Measurements from ENCODE around the gene PLXDC2.
"Not testable (repeated sequence)": the region's sequence is repeated elsewhere in the genome, so short reads cannot be mapped to it uniquely, and the experiment has no call there.

The PLXDC2 gene

DNA sequence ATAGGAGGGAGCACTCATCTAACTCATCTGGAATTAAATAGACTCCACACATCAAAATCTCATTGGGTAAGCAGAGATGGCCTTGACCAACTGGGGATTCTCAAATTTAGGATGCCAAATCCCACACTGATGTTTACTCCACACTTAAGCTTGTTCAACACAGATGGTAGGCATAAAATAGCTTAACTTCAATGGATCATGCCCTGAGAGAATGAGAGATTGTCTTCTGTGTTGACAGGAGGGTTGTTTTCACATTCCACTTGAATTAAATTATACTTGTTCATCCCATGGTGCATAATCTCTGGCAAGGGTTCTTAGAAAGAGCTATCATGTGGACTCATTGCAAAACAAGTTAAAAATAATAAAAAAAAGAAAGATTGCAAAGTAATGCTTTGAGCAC is 391.4 kb downstream of the PLXDC2 start:
- no peaks in the 10 kb centered on the region for H3K27me3 ChIP-seq (replicated peaks)
- H3K36me3 ChIP-seq (replicated peaks) = no peaks in the 10 kb centered on the region
- no peak for DNase-seq
- H3K4me3 ChIP-seq (ENCODE audit: low read depth, low read length) = no peak overlapping the region
- no peak overlapping the region for H3K27ac ChIP-seq
- TF ChIP-seq, protein P1, sequence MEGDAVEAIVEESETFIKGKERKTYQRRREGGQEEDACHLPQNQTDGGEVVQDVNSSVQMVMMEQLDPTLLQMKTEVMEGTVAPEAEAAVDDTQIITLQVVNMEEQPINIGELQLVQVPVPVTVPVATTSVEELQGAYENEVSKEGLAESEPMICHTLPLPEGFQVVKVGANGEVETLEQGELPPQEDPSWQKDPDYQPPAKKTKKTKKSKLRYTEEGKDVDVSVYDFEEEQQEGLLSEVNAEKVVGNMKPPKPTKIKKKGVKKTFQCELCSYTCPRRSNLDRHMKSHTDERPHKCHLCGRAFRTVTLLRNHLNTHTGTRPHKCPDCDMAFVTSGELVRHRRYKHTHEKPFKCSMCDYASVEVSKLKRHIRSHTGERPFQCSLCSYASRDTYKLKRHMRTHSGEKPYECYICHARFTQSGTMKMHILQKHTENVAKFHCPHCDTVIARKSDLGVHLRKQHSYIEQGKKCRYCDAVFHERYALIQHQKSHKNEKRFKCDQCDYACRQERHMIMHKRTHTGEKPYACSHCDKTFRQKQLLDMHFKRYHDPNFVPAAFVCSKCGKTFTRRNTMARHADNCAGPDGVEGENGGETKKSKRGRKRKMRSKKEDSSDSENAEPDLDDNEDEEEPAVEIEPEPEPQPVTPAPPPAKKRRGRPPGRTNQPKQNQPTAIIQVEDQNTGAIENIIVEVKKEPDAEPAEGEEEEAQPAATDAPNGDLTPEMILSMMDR (IDR thresholded peaks at IDR 0.05; ENCODE audit: low read depth, low read length, missing control alignments) = no peak
- in situ Hi-C loops (cut with HindIII; ENCODE audit: low pct_ligation_motif_present, low sequenced_read_pairs) = no loop called here

DNA sequence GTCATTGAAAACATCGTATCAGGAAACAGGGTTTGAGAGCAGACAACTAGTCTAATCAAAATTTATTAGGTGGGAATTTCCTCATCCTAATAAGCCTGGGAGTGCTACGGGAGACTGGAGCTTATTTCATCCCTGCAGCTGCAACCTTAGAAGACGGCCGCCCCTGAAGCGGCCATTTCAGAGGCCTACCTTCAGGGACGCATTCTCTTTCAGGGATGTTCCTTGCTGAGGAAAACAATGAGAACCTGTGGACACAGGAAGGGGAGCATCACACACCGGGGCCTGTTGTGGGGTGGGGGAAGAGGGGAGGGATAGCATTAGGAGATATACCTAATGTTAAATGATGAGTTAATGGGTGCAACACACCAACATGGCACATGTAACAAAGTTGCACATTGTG is 392.9 kb downstream of the PLXDC2 start:
- H3K27ac ChIP-seq; H3K27me3 ChIP-seq (replicated peaks); H3K36me3 ChIP-seq (replicated peaks); H3K4me3 ChIP-seq (ENCODE audit: low read depth, low read length); DNase-seq; in situ Hi-C loops (cut with HindIII; ENCODE audit: low pct_ligation_motif_present, low sequenced_read_pairs): not testable (repeated sequence)

DNA sequence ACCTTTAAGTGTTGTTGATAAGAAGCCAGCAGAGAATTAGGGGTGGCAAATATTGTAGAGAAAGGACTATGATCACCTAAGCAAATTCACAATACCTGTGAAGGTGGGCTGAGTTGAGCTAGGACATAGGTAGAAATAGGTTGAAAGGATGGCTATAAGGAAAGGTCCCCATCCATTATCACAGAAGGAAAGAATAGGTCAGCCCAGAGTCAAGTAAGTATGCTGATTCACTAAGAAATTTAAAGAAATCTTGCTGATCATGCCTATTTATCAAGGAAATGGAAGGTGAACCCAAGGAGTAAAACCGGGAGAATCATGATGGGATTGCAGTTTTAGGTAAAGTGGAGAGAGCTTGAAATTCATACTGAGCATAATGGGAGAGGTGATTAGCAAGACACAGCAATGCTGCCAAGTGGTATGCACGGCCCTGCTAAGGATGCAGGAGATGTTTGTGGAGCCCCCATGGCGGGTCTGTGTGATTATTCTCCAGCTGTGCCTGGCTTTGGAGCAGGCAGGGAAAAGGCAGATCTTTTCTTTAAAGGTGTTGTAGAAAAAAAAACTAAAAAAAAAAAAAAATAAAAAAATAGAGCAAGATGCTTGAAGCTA is 399.4 kb downstream of the PLXDC2 start:
- Histone ChIP-seq H3K36me3 (replicated peaks) (no peaks in the 10 kb centered on the region), H3K27ac (no peak overlapping the region), H3K27me3 (replicated peaks) (no peaks in the 10 kb centered on the region), H3K4me3 (ENCODE audit: low read depth, low read length) (no peak overlapping the region)
- DNase-seq = no peak
- TF ChIP-seq, protein P1 (IDR thresholded peaks at IDR 0.05; ENCODE audit: low read depth, low read length, missing control alignments) = no peak
- in situ Hi-C loops (cut with HindIII; ENCODE audit: low pct_ligation_motif_present, low sequenced_read_pairs) = no loop called here

DNA sequence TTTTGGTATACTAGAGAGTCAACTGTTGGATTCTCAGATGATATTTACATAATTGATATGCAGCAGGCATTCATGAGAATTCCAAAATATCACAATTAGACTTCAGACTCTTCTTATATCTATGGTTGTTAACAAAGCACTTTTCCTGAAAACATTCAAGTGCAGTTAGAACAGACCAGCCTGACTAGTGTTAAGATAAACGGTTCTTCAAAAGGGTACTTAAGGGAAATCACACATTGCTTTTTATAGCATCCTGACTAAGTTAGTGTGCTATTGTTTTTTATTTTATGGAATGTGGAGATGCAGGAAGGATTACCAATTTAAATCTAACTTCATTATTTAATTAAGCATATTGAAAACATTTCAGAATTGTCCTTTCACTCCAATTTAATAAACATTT is 405.1 kb downstream of the PLXDC2 start:
- H3K36me3 ChIP-seq (replicated peaks) = no peaks in the 10 kb centered on the region
- H3K4me3 ChIP-seq (ENCODE audit: low read depth, low read length) = no peak overlapping the region
- H3K27ac ChIP-seq = no peak overlapping the region
- H3K27me3 ChIP-seq (replicated peaks) = no peaks in the 10 kb centered on the region
- DNase-seq = no peak
- TF ChIP-seq, protein P1 (IDR thresholded peaks at IDR 0.05; ENCODE audit: low read depth, low read length, missing control alignments) = no peak
- in situ Hi-C loops (cut with HindIII; ENCODE audit: low pct_ligation_motif_present, low sequenced_read_pairs) = no loop called here

DNA sequence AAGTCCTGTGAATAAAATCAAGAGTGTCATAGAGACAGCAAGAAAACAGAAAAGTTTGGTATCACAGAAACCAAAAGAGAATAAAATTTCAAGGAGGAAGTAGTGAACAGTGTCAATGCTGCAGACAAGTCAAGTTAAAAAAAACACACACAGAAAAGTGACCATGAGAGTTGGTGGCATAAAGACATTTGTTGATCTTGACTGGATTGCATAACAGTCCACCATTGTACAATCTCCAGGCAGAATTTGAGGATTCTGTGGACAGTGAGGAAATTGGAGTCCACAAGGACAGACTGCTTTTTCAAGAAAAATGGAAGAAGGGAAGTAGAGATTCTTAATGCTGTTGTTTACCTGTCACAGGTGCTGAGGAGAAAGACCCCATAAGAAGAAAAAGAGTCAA is 412.5 kb downstream of the PLXDC2 start:
- no peaks in the 10 kb centered on the region for H3K36me3 ChIP-seq (replicated peaks)
- TF ChIP-seq, protein P1 (IDR thresholded peaks at IDR 0.05; ENCODE audit: low read depth, low read length, missing control alignments) = no peak
- in situ Hi-C loops (cut with HindIII; ENCODE audit: low pct_ligation_motif_present, low sequenced_read_pairs) = no loop called here
- H3K4me3 ChIP-seq (ENCODE audit: low read depth, low read length) = no peak overlapping the region
- no peak overlapping the region for H3K27ac ChIP-seq
- DNase-seq = no peak
- no peaks in the 10 kb centered on the region for H3K27me3 ChIP-seq (replicated peaks)

DNA sequence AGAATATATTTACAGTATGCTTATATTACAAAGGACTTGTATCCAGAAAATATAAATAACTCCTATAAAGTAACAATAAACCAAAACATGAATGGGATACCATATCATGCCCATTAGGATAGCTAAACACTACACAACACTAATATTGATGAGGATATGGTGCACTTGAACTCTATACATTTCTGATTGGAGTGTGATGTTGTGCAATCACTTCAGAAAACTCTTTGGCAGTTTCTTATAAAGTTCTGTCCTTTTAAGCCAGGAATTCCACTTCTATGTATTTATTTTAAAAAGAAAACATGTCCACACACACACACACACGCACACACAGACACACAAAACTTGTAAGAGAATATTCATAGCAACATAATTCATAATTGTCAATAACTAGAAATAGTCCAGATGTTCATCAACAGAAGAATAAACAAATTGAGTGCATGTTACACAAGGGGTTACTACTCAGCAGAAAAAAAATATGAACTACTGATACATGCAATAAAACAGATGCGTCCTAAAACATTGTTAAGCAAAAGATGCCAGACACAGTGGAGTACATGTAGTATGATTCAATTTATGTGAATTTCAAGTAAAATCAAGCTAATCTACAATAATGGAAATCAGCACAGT is 416.0 kb downstream of the PLXDC2 start:
- no peak overlapping the region for H3K27ac ChIP-seq
- in situ Hi-C loops (cut with HindIII; ENCODE audit: low pct_ligation_motif_present, low sequenced_read_pairs) = no loop called here
- H3K27me3 ChIP-seq (replicated peaks) = no peaks in the 10 kb centered on the region
- DNase-seq = no peak
- TF ChIP-seq, protein P1 (IDR thresholded peaks at IDR 0.05; ENCODE audit: low read depth, low read length, missing control alignments) = no peak
- H3K4me3 ChIP-seq (ENCODE audit: low read depth, low read length) = no peak overlapping the region
- H3K36me3 ChIP-seq (replicated peaks) = no peaks in the 10 kb centered on the region
